ENCODE measurements around the gene ZNF319. TPM values are rescaled to one million over a fixed set of nuclear protein-coding genes. Genes with fewer than 3 reads are reported as not detected.
"Not testable (repeated sequence)": the region's sequence is repeated elsewhere in the genome, so short reads cannot be mapped to it uniquely, and the experiment has no call there.

ZNF319 gene
- total RNA-seq, 2 experiments from 2014 or later: 19.8 to 20.8 TPM

DNA sequence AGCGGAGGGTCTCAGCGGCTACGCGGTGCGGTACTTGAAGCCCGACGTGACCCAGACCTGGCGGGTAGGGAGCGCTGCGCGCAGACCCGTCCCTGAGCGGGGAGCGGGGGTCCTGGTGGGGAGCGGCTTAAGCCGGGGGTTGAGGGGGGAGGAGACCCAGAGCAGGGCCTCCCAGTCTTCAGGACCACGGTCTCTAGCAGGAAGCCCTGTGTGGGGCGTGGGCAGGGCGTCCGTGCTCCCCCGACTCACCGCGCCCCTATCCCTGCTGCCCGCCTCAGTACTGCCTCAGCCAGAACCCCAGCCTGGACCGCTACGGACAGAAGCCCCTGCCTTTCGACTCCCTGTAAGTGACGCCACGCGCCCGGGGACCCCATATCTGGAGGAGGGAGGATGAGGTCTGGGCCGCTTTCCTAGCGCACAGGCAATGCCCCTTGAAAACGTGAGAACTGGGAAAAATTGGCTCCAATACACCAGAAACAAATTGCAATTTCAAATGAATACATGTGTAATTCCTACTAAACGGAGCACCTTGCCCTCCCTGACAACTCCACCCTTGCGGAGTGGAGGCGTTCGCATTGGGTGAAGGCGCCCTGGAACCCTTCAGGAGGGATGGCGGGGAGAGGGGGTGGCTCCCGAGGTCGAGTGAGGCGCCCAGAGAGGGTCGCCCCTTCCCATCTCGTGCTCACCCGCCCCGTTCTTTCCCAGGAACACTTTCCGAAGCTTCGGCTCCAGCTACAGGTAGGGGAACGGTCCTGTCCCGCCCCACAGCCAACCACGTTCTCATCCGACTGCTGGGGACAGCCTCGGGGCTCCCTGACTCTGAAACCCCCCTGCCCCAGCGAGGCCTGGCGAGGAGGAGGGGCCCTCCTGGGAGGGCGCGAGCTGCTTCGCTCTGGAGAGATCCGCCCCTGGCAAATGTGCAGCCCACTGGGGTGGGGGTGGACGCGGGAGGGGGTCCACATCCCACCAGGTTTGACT lies 15.0 kb downstream of the ZNF319 start:
- Mint-ChIP-seq H3K9me3 (no peaks in the 10 kb centered on the region), H3K27ac (no peak overlapping the region), H3K4me3 (peak overlapping the region; percentile 75), H3K27me3 (peaks cover 8% of the 10 kb centered on the region), H3K36me3 (ENCODE audit: low read depth) (no peaks in the 10 kb centered on the region), H3K4me1 (peaks cover 13% of the 10 kb centered on the region)
- CTCF ChIA-PET: interaction anchor here (1.0 to 1.2 kb wide), 4 partner anchors 8 to 86 kb away, joined by 3 to 4 read pairs (median 4); partner anchors contain the start of gene ZNF319
- DNase-seq: no peak
- POLR2A ChIA-PET: no interaction called here

DNA sequence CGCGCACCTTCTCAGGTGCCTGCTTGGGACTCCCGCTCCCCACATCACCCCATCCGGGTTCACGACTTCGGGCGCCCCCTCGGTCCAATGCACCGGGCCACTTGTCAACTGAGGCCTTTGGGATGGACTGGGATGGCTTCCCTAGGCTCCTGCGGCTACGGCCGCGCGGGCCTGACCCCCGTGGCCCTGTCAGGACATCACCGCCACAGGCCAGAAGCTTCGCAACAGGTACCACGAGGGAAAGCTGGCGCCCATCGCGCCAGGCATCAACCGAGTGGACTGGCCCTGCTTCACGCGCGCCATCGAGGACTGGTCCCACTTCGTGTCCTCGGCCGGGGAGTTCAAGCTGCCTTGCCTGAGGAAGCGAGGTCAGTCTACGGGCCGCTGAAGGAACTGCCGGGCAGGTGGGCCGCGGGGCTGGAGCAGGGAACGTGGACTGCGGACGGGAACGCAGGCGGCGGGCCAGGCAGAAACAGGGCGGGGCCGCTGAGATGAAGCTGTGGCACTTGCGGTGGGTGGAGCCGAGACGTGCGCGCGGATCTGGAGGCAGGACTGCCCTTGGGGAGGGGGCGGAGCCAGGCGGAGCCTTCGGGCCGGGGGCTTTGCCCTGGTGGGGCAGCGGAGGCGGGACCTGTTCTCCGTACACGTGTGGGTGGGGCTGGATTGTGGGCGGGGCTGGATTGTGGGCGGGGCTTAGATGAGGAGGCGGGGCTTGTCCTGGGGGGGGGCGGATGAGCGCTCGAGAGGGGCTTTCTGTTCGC lies 15.8 kb downstream of the ZNF319 start:
- ChIA-PET POLR2A (no interaction called here), CTCF (interaction anchor here (0.6 to 1.1 kb wide), 4 partner anchors 9 to 237 kb away, joined by 3 to 4 read pairs (median 4); no protein-coding TSS in a partner anchor)
- peaks cover 13% of the 10 kb centered on the region for H3K4me1 Mint-ChIP-seq
- H3K9me3 Mint-ChIP-seq: no peaks in the 10 kb centered on the region
- DNase-seq: peak; percentile 93
- H3K27ac Mint-ChIP-seq: peak overlapping the region; percentile 50
- peaks cover 8% of the 10 kb centered on the region for H3K27me3 Mint-ChIP-seq
- peak overlapping the region; percentile 75 for H3K4me3 Mint-ChIP-seq
- H3K36me3 Mint-ChIP-seq (ENCODE audit: low read depth): no peaks in the 10 kb centered on the region

DNA sequence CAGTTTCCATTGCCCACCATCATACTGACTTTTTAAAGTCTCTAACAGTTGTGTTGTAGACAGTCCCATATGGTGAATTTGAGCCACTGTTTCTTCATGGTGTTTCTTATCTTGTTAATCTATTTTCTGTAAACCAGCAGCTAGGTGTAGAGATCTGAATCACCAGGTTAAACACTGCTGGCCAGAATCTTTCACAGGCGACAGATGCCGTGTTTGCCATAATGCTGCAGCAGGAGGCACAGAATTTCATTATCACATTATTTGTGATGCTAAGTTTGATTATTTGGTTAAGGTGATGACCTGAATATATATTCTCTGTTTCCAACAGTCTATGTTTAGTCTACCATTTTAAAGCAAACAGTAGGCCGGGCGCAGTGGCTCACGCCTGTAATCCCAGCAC lies 18.1 kb downstream of the ZNF319 start:
- Mint-ChIP-seq H3K27me3 (peaks cover 8% of the 10 kb centered on the region), H3K4me3 (no peak overlapping the region), H3K27ac (no peak overlapping the region), H3K36me3 (ENCODE audit: low read depth) (no peaks in the 10 kb centered on the region), H3K9me3 (no peaks in the 10 kb centered on the region), H3K4me1 (peaks cover 13% of the 10 kb centered on the region)
- no peak for DNase-seq
- CTCF ChIA-PET: no interaction called here
- POLR2A ChIA-PET: no interaction called here

DNA sequence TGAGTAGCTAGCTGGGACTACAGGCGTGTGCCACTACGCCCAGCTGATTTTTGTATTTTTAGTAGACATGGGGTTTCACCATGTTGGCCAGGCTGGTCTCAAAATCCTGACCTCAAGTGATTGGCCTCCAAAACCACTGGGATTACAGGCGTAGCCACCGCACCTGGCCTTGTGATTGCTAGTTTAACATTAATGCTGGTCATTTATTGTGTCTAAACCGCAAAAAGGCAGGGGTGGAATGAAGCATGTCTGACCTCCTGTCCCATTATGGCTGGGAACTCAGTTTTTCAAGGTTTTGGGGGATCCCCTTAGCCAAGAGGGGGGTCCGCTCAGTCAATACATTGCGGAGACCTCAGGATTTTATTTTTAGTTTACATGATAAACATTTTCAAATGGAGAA lies 18.8 kb downstream of the ZNF319 start:
- H3K4me3 Mint-ChIP-seq: no peak overlapping the region
- H3K36me3 Mint-ChIP-seq (ENCODE audit: low read depth): no peaks in the 10 kb centered on the region
- CTCF ChIA-PET: no interaction called here
- peaks cover 8% of the 10 kb centered on the region for H3K27me3 Mint-ChIP-seq
- DNase-seq: no peak
- H3K4me1 Mint-ChIP-seq: peaks cover 13% of the 10 kb centered on the region
- no peak overlapping the region for H3K27ac Mint-ChIP-seq
- no peaks in the 10 kb centered on the region for H3K9me3 Mint-ChIP-seq
- POLR2A ChIA-PET: no interaction called here

DNA sequence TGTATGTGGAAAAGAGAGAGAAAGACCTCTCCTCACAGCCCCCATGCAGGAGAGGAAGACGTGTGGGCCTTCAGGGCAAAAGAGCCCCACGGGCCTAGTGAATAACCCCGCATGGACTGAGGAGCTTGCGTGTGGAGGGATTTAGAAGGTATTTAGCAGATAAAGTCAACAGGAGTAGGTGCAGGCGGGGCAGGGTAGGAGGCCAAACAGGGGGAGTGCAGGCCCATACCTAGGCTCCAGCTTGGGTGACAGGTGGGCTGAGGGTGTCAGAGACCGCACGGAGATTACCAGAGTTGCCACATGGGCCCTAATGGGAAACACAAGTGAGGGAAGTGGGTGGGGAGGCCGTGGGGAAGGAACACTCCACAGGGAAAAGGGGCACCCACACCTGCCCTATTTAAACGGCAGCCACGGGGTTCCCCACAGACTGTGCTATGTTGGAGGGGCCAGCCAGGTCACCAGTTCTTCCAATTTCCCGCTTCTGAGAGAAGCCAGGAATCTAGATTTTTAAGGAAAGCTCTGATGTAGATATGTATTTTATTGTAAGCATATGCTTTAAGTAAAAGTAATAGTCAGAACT lies 21.4 kb downstream of the ZNF319 start:
- Mint-ChIP-seq H3K4me3 (no peak overlapping the region), H3K27ac (no peak overlapping the region), H3K4me1 (peaks cover under 1% of the 10 kb centered on the region), H3K36me3 (ENCODE audit: low read depth) (no peaks in the 10 kb centered on the region), H3K27me3 (peaks cover 5% of the 10 kb centered on the region), H3K9me3 (no peaks in the 10 kb centered on the region)
- DNase-seq: no peak
- ChIA-PET CTCF (interaction anchor here (1.6 to 2.5 kb wide), 3 partner anchors 21 to 53 kb away, joined by 3 to 11 read pairs (median 5); partner anchors contain the start of gene ZNF319), POLR2A (no interaction called here)

DNA sequence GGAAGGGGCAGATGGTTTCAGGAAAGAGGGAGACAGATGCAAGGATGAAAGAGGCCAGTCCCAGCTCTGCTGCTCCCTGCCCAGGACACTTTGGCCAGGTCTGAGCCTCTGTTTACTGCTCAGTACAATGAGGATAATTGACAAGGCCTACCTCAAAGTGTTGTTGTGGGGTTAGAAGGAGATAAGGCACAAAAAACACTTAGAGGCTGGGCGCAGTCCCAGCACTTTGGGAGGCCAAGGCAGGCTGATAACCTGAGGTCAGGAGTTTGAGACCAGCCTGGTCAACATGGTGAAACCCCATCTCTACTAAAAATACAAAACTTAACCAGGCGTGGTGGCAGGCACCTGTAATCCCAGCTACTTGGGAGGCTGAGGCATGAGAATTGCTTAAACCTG lies 22.4 kb downstream of the ZNF319 start:
- H3K4me1 Mint-ChIP-seq; H3K27me3 Mint-ChIP-seq; H3K4me3 Mint-ChIP-seq; H3K9me3 Mint-ChIP-seq; DNase-seq; POLR2A ChIA-PET; CTCF ChIA-PET; H3K27ac Mint-ChIP-seq; H3K36me3 Mint-ChIP-seq (ENCODE audit: low read depth): not testable (repeated sequence)

DNA sequence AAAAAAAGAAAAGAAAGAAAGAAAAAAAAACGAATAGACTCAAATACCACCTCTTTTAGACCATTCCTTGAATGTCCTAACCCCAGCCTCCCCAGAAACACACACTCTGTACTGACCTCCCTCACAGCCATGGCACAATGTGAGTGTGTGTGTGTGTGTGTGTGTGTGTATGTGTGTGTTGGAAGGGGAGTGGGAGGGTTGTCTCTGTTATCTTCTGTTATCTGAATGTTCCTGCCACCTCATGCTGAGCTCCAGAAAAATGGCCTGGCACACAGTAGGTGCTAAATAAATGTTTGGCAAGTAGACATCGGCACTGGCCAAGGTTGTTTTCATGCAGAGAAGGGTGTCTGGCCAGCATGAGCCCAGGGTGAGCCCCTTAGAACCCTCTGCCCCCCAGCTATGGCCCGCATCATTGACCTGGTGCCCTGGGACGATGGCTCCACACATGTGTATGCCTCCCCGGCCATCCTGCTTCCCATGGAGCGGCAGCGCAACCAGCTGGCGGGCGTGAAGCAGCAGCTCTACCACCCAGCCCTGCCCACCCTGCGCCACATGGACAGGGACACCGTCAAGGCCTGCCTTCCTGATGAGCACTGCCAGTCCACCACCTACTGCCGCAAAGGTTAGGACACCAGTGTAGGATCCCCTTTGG lies 22.9 kb downstream of the ZNF319 start:
- Mint-ChIP-seq H3K27me3 (peaks cover 5% of the 10 kb centered on the region), H3K4me3 (no peak overlapping the region), H3K9me3 (no peaks in the 10 kb centered on the region), H3K4me1 (no peaks in the 10 kb centered on the region), H3K27ac (no peak overlapping the region), H3K36me3 (ENCODE audit: low read depth) (no peaks in the 10 kb centered on the region)
- DNase-seq: no peak
- ChIA-PET CTCF (interaction anchor here (0.6 kb wide), 1 partner anchor 855 kb away, joined by 3 read pairs; no protein-coding TSS in a partner anchor), POLR2A (no interaction called here)

DNA sequence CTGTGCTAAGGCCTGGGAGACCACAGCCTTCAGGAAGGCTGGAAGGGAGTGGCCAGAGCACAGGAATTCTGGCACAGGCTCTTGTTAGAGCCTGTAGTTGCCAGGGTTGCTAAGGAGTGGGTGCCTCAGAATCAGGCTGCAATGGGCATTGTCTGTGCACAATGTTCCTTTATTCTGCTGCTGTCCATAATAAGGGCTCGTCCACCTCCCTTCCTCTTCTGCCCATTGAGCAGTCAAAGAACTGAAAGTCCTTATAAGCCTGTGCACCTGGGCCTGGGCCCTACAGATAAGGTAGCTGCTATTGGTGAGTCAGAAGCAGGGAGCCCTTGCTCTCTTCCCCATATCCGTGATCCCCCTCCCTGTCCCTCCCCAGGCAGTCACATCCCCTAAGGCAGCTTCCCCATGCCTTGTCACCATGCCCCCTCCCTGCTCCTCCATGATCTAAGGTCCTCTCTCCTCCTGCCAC lies 24.1 kb downstream of the ZNF319 start:
- POLR2A ChIA-PET: no interaction called here
- CTCF ChIA-PET: no interaction called here
- DNase-seq: no peak
- Mint-ChIP-seq H3K4me1 (peaks cover 6% of the 10 kb centered on the region), H3K27me3 (no peaks in the 10 kb centered on the region), H3K9me3 (no peaks in the 10 kb centered on the region), H3K4me3 (no peak overlapping the region), H3K36me3 (ENCODE audit: low read depth) (no peaks in the 10 kb centered on the region), H3K27ac (no peak overlapping the region)

DNA sequence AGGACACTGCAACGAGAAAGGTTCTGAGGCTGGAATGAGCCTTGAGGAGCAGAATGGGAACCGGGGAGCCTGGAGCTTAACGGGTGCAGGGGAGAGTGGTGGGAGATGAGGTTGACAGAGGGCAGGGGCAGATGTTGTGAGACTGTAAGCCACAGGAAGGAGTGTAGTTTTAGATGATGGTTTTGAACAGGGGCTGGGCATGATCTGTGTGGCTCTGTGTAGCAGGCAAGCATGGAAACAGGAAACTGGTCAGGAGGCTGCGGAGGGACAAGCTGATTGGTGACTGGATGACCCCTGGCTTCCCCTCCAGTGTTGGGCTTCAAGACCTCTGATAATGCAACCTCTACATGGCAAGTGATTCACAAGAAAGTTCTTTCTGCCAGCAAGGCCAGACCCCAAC lies 28.2 kb downstream of the ZNF319 start:
- no peak for DNase-seq
- peaks cover 6% of the 10 kb centered on the region for H3K4me1 Mint-ChIP-seq
- no peak overlapping the region for H3K4me3 Mint-ChIP-seq
- no peaks in the 10 kb centered on the region for H3K36me3 Mint-ChIP-seq (ENCODE audit: low read depth)
- H3K27ac Mint-ChIP-seq: no peak overlapping the region
- ChIA-PET POLR2A (no interaction called here), CTCF (interaction anchor here (0.6 to 1.2 kb wide), 2 partner anchors 8 to 703 kb away, joined by 3 to 4 read pairs; no protein-coding TSS in a partner anchor)
- no peaks in the 10 kb centered on the region for H3K27me3 Mint-ChIP-seq
- no peaks in the 10 kb centered on the region for H3K9me3 Mint-ChIP-seq

DNA sequence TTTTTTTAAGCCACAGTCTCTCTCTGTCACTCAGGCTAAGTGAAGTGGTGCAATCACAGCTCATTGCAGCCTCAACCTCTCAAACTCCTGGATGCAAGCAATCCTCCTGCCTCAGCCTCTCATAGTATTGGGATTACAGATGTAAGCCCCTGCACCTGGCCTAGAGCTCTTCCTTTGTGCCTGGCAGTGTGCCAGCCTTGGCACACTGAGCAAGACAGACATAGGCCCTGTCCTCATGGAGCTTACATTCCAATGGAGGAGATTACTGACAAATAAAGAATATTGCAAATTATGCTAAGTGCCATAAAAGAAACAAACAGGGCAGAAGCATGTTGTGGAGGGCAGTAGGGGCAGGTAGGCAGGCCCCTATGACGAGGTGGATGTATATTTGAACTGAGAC lies 28.6 kb downstream of the ZNF319 start:
- H3K27me3 Mint-ChIP-seq: no peaks in the 10 kb centered on the region
- H3K4me3 Mint-ChIP-seq: no peak overlapping the region
- no peak overlapping the region for H3K27ac Mint-ChIP-seq
- H3K36me3 Mint-ChIP-seq (ENCODE audit: low read depth): no peaks in the 10 kb centered on the region
- H3K4me1 Mint-ChIP-seq: peaks cover 6% of the 10 kb centered on the region
- ChIA-PET POLR2A (no interaction called here), CTCF (interaction anchor here (1.2 kb wide), 1 partner anchor 9 kb away, joined by 4 read pairs; no protein-coding TSS in a partner anchor)
- no peak for DNase-seq
- H3K9me3 Mint-ChIP-seq: no peaks in the 10 kb centered on the region

DNA sequence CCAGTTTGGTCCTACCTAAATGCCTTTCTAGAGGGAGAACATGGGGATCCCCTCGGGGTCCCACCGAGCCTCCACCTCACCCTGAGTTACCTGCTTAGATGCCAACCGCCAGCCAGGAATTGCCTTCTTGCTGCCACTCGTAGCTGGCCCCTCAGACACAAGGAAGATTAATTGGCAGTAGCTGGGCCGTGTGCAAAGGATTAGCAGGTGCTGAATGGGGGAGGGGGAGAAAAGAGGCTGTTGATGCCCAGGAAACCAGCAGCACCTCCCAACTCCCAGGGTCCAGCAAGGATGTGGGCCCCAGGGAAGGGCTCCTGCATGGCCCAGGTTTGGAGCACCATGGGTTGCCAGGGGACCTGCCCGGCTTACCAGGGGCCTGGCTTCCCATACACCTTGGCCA lies 29.5 kb downstream of the ZNF319 start, which contains the start of gene CNGB1:
Gene CNGB1, minus strand, starts transcription at position 159 of the 400 bp plus-strand sequence. CDS start 3,842 bp downstream, outside the sequence.
- ChIA-PET CTCF (interaction anchor here (1.1 to 1.2 kb wide), 2 partner anchors 13 to 19 kb away, joined by 3 read pairs; no protein-coding TSS in a partner anchor), POLR2A (no interaction called here)
- Mint-ChIP-seq H3K27ac (peak within 1 kb of the TSS; percentile 27), H3K27me3 (peaks cover under 1% of the 10 kb centered on the region), H3K36me3 (ENCODE audit: low read depth) (no peaks in the 10 kb centered on the region), H3K4me1 (peaks cover 6% of the 10 kb centered on the region), H3K4me3 (no peak within 1 kb of the TSS), H3K9me3 (no peaks in the 10 kb centered on the region)
- no peak for DNase-seq

DNA sequence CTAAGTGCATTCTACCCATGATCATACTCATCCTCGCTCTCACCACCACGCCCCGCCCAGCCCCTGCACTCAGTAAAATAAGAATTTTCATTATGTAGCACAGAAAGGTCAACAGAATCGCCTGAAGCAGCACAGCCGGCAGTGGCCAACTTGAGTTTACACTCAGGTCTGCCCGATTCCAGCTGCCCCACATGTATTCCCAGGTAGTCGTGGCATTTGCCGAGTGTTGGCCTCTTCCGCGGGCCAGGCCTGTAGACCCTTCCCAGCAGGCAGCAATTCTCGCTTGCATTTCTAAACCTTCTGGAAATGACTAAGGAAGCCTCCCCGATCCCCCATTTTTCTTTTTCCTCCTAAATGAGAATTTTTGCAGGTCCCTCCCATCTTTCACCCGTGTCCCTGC lies 30.2 kb downstream of the ZNF319 start:
- no peaks in the 10 kb centered on the region for H3K36me3 Mint-ChIP-seq (ENCODE audit: low read depth)
- H3K27ac Mint-ChIP-seq: peak overlapping the region; percentile 27
- H3K4me3 Mint-ChIP-seq: no peak overlapping the region
- ChIA-PET CTCF (interaction anchor here (1.1 to 1.2 kb wide), 2 partner anchors 12 to 19 kb away, joined by 3 read pairs; no protein-coding TSS in a partner anchor), POLR2A (no interaction called here)
- H3K4me1 Mint-ChIP-seq: peaks cover 6% of the 10 kb centered on the region
- peaks cover 3% of the 10 kb centered on the region for H3K27me3 Mint-ChIP-seq
- H3K9me3 Mint-ChIP-seq: no peaks in the 10 kb centered on the region
- DNase-seq: no peak
